Measurements from ENCODE around the gene GLB1L3.
A peak's percentile ranks its signal among the peaks of the same experiment; 100 is the strongest.

Gene GLB1L3

DNA sequence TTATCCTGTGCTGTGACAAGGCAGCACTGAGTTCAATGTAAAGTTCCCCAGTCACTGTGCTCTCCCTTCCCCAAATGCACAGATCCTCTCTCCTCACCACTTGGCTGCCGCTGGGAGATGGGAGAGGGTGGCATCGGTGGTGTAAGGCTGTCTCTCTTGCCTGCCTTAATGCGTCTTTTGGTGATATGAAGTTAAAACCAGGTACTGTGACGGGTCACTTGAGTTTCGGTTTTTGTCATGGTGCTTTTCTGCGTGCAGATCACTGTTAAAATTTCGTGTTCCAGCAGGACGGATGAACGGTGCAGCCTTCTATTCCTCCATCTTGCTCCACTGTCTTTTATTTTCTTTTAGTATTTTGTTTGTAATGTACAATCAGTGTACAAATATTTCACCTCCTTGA is 74.2 kb downstream of the GLB1L3 start:
- no peaks in the 10 kb centered on the region for H3K9me3 Mint-ChIP-seq
- H3K36me3 Mint-ChIP-seq (ENCODE audit: insufficient read depth) = no peaks in the 10 kb centered on the region
- peak overlapping the region; percentile 81 to 95 for H3K27ac Mint-ChIP-seq
- ATAC-seq (replicated peaks) (no peak), DNase-seq (no peak)
- peak overlapping the region; percentile 52 to 74 for H3K4me3 Mint-ChIP-seq
- H3K4me1 Mint-ChIP-seq (ENCODE audit: low read depth in 2 of 2) = peaks cover 30% of the 10 kb centered on the region in 2 donors
- no peaks in the 10 kb centered on the region for H3K27me3 Mint-ChIP-seq

DNA sequence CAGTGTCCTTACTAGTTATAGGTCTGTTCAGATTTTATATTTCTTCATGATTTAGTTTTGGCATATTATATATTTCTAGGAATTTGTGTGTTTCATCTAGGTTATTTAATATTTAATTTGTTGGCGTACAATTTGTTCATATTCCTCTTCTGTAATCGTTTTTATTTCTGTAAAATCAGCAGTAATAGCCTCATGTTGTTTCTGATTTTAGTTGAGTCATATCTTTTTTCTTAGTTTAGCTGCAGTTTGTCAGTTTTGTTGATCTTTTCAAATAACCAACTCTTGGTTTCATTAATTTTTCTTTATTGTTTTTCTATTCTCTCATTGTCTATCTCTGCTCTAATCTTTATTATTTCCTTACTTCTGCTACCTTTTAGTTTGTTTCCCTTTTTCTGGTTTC is 75.9 kb downstream of the GLB1L3 start:
- H3K27me3 Mint-ChIP-seq = no peaks in the 10 kb centered on the region
- no peaks in the 10 kb centered on the region for H3K36me3 Mint-ChIP-seq (ENCODE audit: insufficient read depth)
- H3K4me1 Mint-ChIP-seq (ENCODE audit: low read depth in 2 of 2) = peaks cover 26 to 31% of the 10 kb centered on the region in 2 donors
- H3K4me3 Mint-ChIP-seq = no peak overlapping the region
- ATAC-seq (replicated peaks) (no peak), DNase-seq (no peak)
- H3K27ac Mint-ChIP-seq = peak overlapping the region in 1 of 2 donors; percentile 69
- H3K9me3 Mint-ChIP-seq = no peaks in the 10 kb centered on the region

DNA sequence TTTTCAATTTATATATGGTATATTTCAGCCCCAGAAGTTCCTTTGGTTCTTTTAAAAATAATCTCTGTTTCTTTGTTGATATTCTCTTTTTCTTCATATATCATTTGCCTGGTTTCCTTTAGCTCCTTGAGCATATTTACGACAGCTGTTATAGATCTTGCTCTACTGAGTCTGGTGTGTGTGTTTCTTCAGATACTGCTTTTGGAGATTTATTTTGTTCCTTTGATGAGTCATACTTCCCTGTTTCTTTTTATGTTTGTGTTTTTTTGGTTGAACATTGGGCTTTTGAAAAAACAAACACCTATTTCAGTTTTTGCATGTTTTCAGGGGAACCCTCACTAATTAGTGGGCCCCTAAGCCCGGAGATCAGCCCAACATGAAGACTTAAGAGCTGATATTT is 79.0 kb downstream of the GLB1L3 start:
- Mint-ChIP-seq H3K9me3 (no peaks in the 10 kb centered on the region), H3K27me3 (peaks cover 0 to 7% of the 10 kb centered on the region in 2 donors), H3K4me1 (ENCODE audit: low read depth in 2 of 2) (peaks cover 16 to 19% of the 10 kb centered on the region in 2 donors), H3K27ac (no peak overlapping the region), H3K4me3 (no peak overlapping the region), H3K36me3 (ENCODE audit: insufficient read depth) (peaks cover 3% of the 10 kb centered on the region)
- DNase-seq = no peak
- no peak for ATAC-seq (replicated peaks)

DNA sequence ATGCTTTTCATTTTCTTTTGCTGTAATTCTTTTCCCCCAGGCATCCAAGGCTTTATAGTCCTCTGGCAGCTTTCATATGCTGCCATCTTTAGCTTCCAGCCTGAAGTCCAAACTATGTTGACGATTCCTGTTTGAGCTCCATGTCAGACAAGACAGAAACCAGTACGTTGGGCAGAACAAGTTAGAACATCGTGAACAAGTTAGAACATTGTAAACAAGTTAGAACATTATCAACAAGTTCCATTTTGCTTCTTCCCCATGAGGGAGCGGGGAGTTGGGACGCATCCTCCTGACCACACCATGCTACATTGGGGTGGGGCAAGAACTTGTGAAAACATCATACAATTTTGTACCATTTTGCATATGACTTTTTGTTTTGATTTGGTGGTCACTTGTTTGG is 79.5 kb downstream of the GLB1L3 start:
- ATAC-seq (replicated peaks) (no peak), DNase-seq (no peak)
- Mint-ChIP-seq H3K4me1 (ENCODE audit: low read depth in 2 of 2) (peaks cover 12 to 17% of the 10 kb centered on the region in 2 donors), H3K27me3 (peaks cover 0 to 10% of the 10 kb centered on the region in 2 donors), H3K4me3 (no peak overlapping the region), H3K27ac (peak overlapping the region in 1 of 2 donors; percentile 33), H3K36me3 (ENCODE audit: insufficient read depth) (peaks cover 3% of the 10 kb centered on the region), H3K9me3 (no peaks in the 10 kb centered on the region)

DNA sequence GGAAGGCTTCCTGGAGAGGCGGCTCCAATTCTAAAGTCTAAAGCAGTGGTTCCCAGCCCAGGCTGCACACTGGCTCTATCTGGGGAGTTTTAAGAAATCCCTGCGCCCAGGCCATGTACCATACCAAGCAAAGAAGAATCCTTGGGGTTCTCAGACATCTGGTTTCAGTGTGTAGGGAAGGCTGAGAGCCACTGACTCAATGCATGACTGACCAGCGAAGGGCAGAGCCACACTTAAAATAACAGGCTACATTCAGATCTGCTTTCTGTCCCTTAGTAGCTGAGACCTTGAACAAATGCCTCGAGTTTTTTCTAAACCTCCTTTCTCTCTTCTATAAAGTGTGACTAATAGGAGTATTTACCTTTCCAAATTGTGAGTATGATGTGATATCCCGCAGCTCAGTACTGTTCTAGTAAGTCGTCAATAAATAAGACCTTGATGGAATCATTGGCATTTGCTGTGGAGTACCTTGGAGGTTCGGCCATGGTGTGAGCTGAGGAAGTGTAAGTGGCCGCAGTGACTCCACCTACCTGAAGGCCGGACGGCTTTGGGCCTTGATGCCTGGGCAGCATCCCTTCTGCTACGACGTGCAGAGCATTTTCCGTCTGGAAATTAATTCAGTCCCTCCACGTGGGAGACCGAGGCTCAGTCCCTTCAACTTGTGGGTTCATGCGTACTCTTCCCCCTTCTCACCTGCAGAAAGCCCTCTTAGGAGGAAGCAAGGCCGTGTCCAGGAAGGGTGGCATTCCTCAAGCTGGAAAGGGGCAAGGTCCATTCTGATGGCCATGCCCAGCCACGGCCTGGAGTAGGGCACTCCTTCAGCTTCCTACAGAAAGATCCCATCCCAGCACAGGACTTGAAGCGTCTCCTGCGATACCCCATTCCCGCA is 80.7 kb downstream of the GLB1L3 start:
- DNase-seq (no peak), ATAC-seq (replicated peaks) (no peak)
- Mint-ChIP-seq H3K27ac (no peak overlapping the region), H3K36me3 (ENCODE audit: insufficient read depth) (peaks cover 3% of the 10 kb centered on the region), H3K27me3 (peaks cover 3 to 17% of the 10 kb centered on the region in 2 donors), H3K9me3 (no peaks in the 10 kb centered on the region), H3K4me1 (ENCODE audit: low read depth in 2 of 2) (peaks cover 13 to 14% of the 10 kb centered on the region in 2 donors), H3K4me3 (no peak overlapping the region)

DNA sequence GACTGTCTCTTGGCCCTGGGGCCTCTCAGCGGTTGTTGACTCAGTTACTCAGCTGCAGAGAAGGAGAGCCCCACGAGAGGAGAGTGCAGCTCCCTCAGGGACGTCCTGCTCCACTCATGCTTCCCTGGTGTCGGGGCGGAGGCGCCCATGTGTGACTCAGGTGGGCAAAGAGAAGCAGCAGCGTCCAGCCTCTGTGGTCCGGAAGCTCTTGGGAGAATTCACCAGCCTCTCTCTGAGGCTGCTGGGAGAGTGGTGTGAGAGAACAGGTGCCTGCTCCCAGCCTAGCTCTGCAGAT is 81.3 kb downstream of the GLB1L3 start:
- H3K4me3 Mint-ChIP-seq = no peak overlapping the region
- H3K36me3 Mint-ChIP-seq (ENCODE audit: insufficient read depth) = peaks cover 3% of the 10 kb centered on the region
- H3K4me1 Mint-ChIP-seq (ENCODE audit: low read depth in 2 of 2) = peaks cover 13 to 16% of the 10 kb centered on the region in 2 donors
- no peak for ATAC-seq (replicated peaks)
- peaks cover 6 to 23% of the 10 kb centered on the region in 2 donors for H3K27me3 Mint-ChIP-seq
- no peak for DNase-seq
- no peak overlapping the region for H3K27ac Mint-ChIP-seq
- no peaks in the 10 kb centered on the region for H3K9me3 Mint-ChIP-seq

DNA sequence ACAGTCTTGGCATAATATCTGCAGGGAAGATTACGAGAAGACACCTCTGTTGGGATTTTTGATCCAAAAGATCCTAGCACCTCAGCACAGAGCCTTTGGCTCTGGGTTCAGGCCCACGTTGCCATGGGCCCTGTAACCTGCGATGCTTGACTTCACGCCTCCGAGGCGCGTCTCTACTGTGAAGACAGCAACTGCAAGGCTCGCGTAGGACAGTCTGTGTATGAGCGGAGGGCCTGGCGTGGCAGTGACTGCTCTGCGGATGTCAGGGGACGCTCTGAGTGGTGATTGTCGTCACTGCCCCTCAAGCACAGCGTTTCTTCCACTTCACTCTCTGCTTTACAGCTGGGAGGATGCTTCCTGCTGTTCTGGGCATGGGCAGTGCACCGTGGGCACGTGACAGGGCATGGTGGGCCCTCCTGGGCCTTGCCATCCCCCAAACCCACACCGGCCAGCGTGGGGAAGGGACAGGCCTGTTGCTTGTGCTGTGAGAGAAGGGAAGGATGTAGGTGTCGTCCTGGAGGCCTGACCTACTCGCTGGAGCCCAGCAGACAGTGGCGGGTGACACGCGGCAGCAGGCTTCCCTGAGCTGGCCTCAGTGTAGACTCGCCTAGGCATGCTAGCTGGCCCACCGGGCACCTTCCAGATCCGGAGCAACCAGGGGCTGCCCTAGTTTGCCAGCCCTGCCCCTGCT is 82.1 kb downstream of the GLB1L3 start:
- Mint-ChIP-seq H3K27ac (no peak overlapping the region), H3K9me3 (no peaks in the 10 kb centered on the region), H3K27me3 (peaks cover 6 to 29% of the 10 kb centered on the region in 2 donors), H3K4me3 (no peak overlapping the region), H3K36me3 (ENCODE audit: insufficient read depth) (peaks cover 3% of the 10 kb centered on the region), H3K4me1 (ENCODE audit: low read depth in 2 of 2) (peaks cover 13 to 16% of the 10 kb centered on the region in 2 donors)
- ATAC-seq (replicated peaks) (no peak), DNase-seq (no peak)

DNA sequence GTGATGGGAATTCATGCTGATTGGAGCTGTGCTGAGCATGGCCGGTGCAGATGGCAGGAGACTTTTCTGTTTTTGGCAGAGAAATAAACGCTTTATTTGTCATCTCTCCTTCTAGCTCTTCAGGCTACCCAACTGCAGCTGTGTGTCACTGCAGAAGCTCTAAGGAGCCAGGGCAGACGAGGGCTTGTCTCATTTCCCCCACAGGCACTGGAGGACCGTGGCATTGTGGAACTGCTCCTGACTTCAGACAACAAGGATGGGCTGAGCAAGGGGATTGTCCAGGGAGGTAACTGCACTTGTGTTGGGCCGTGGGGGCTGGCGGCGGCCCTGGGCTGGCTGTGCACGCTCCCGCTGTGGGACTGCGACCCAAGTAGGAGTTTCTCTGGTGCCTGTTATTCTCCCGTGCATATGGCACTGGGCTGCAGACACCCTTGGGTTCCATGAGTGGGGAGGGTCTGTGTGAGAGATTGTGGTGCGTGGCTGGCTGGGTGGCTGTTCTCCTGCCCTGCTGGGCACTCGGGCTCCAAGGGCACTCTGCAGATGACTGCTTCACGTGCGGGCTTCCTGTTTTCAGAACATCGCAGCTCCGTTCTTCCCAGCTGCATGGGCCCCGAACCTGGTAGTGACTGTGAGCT is 82.8 kb downstream of the GLB1L3 start:
- ATAC-seq (replicated peaks) = no peak

DNA sequence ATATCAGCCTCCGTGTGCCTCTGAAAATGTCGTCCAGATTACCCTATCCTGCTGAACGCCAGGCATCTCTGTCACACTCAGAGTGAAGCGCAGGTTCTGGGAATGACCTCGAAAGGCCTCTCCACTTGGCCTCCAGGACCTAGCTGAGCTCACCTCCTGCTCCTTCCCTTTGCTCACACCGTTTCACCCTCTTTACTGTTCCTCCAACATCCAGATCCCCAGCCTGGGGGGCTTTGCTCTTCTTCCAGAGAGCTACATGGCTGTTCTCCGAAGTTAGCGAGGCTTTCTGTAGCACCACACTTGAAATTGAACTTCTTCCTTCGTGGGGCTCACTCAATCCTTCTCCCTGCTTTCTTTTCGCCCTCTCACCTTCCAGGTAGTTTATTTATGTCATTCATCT is 83.5 kb downstream of the GLB1L3 start:
- H3K4me3 Mint-ChIP-seq = peak overlapping the region; percentile 65 to 73
- peaks cover 6% of the 10 kb centered on the region for H3K36me3 Mint-ChIP-seq (ENCODE audit: insufficient read depth)
- H3K4me1 Mint-ChIP-seq (ENCODE audit: low read depth in 2 of 2) = peaks cover 13 to 16% of the 10 kb centered on the region in 2 donors
- H3K27ac Mint-ChIP-seq = peak overlapping the region; percentile 82
- H3K9me3 Mint-ChIP-seq = no peaks in the 10 kb centered on the region
- DNase-seq = no peak
- H3K27me3 Mint-ChIP-seq = peaks cover 6 to 29% of the 10 kb centered on the region in 2 donors
- no peak for ATAC-seq (replicated peaks)

More for the DNA sequence above, 82.8 kb downstream of the GLB1L3 start:
- DNase-seq = no peak
- Mint-ChIP-seq H3K27me3 (peaks cover 6 to 29% of the 10 kb centered on the region in 2 donors), H3K27ac (no peak overlapping the region), H3K36me3 (ENCODE audit: insufficient read depth) (peaks cover 3% of the 10 kb centered on the region), H3K4me1 (ENCODE audit: low read depth in 2 of 2) (peaks cover 13 to 16% of the 10 kb centered on the region in 2 donors), H3K9me3 (no peaks in the 10 kb centered on the region), H3K4me3 (no peak overlapping the region)

DNA sequence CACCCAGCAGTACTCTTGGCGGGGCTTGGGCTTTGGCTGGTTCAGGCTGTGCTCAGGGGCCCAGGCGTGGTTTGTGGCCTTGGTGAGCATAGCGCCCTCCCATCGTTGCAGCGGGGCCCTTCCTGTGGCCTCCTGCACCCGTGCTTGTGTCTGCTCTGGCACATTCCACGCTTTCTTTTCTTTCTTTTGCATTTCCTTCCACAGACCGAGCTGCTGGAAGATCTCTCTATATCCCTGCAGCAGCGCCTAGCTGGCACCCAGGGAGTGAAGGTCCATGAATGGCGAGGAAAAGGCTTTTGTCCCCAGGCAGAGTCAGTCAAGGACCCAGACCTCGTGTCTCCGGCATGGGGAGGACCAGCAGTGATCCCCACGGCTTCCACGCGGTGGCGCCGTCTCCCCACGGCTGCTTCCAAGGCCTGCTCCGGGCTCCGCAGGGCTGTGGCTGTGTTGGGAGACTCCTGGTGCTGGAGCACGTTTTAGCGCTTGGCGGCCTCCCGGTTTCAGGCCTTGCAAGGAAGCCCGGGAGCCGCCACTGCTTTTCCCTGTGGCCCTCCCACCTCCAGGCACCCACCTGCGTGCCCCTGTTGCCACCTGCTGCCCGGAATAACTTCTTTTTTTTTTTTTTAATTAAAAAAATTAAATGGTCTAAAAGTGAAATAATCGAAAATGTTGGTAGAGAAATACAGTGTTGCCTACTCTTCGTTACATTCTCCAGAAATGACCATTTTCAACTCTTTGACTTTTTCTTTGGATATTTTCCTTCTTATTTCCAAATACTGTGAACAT is 84.1 kb downstream of the GLB1L3 start:
- peak; percentile 95 for ATAC-seq (replicated peaks)
- no peaks in the 10 kb centered on the region for H3K9me3 Mint-ChIP-seq
- peak; percentile 70 to 82 (median 77) for DNase-seq
- H3K4me3 Mint-ChIP-seq = peak overlapping the region; percentile 65 to 73
- H3K36me3 Mint-ChIP-seq (ENCODE audit: insufficient read depth) = peaks cover 6% of the 10 kb centered on the region
- H3K4me1 Mint-ChIP-seq (ENCODE audit: low read depth in 2 of 2) = peaks cover 13 to 16% of the 10 kb centered on the region in 2 donors
- peaks cover 6 to 29% of the 10 kb centered on the region in 2 donors for H3K27me3 Mint-ChIP-seq
- peak overlapping the region; percentile 82 for H3K27ac Mint-ChIP-seq

DNA sequence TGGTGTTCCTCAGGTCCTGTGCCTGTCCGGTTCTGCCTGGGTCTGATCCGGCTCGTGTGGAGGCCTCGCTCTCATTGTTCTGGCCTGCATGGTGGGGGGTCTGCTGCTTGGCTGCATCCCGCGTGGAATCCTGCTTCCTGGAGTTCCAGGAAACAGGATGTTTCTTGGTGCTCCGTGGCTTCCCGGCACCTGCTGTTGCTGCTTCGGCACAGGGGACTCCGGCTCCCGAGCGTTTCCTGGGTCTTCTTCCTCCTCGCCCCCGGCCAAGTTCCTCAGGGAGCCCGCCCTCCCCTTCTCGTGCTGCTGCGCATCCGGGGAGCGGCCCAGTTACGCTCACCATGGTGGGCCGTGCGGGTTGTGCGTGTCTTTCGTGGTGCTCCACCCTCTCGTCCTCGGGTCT is 85.5 kb downstream of the GLB1L3 start:
- Mint-ChIP-seq H3K4me3 (peak overlapping the region in 1 of 2 donors; percentile 11), H3K27ac (peak overlapping the region in 1 of 2 donors; percentile 21), H3K9me3 (no peaks in the 10 kb centered on the region), H3K36me3 (ENCODE audit: insufficient read depth) (peaks cover 6% of the 10 kb centered on the region), H3K4me1 (ENCODE audit: low read depth in 2 of 2) (peaks cover 10 to 16% of the 10 kb centered on the region in 2 donors), H3K27me3 (peaks cover 6 to 29% of the 10 kb centered on the region in 2 donors)
- no peak for DNase-seq
- ATAC-seq (replicated peaks) = no peak

DNA sequence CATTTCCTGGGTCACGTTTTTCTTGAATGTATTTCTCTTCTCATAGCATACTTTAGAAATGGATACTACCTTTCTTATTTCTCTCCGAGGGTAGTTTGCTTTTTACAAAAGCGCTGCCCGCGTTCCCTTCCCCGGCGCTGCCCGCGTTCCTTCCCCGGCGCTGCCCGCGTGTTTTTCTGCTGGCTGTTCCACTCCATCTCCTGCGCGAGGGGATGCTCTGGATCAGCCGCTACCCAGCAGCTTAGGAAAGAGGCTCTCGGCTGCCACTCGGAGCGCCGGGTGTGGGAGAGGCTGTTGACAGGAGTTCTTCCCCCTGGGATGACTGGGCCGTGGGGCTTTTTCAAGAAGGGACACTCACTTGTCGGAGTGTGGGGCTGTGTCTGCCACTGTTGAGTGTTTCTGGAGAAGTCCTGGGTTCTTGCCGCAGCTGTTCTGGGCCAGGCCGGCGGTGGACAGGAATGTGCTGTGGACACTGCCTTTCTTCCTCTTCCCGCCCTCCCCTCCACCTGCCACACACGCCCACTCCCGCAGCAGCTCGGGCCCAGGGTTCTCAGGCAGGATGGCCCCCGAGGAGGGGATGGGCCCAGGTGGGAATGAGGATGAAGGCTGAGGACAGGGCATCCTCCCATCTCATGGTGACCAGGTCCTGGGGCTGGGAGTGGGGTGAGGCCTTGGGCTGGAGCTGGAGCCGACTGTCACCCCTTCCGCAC is 86.2 kb downstream of the GLB1L3 start:
- Mint-ChIP-seq H3K27me3 (peaks cover 6 to 29% of the 10 kb centered on the region in 2 donors), H3K9me3 (no peaks in the 10 kb centered on the region), H3K27ac (peak overlapping the region in 1 of 2 donors; percentile 21), H3K4me3 (peak overlapping the region in 1 of 2 donors; percentile 11), H3K36me3 (ENCODE audit: insufficient read depth) (peaks cover 6% of the 10 kb centered on the region), H3K4me1 (ENCODE audit: low read depth in 2 of 2) (peaks cover 10 to 16% of the 10 kb centered on the region in 2 donors)
- ATAC-seq (replicated peaks) = no peak
- DNase-seq = no peak
